Hippocampal formation (tissue), 2 donors: ENCODE data around the gene IFT27.

Experiments
- DNase-seq, 2 donors: peaks; one replicate each; lab custom pipeline; 2025; lab: John Stamatoyannopoulos, UW

IFT27 gene

GRCh38 chr22:36775964-36776669 lies at the start of gene IFT27:
Gene IFT27, minus strand, starts transcription at chr22:36776119. Its CDS starts 412 bp downstream, at chr22:36775707.
- DNase-seq, result peak; percentile 99 to 100

- no peak for DNase-seq
Observed at GRCh38 chr22:36824655-36825054, 48.7 kb upstream of the IFT27 start.

DNA sequence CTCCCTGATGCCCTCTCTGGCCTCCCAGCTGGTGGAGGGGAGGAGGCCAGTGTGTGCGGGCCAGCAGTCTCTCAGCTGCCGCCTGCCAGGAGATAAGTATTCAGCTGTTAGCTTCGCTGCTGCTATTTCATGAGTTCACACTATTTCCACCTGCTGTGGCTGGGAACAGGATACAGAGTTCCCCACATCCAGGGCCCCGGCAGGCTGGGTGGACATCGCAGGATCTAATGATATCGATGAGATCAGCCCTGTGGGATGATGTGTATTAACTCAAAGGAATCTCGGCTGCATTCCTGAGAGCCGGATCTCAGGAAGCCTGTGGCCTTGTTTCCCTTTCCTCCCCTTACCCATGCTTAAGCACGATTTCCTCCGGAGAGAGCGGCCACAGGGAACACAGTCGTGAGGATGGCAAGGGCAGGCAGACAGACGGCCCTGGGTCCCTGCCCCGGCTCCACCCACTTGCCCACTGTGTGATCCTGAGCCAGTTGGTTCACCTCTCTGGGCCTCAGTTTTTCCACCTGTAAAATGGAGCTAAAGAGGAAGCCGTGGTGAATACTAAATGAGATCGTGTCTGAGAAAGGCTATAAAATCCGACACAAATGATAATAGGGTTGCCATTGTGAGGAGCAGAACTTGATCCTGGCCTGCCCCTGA lies 47.4 kb upstream of the IFT27 start:
- DNase-seq, result no peak

GRCh38 chr22:36822581-36822980 lies 46.7 kb upstream of the IFT27 start:
- no peak for DNase-seq

DNA sequence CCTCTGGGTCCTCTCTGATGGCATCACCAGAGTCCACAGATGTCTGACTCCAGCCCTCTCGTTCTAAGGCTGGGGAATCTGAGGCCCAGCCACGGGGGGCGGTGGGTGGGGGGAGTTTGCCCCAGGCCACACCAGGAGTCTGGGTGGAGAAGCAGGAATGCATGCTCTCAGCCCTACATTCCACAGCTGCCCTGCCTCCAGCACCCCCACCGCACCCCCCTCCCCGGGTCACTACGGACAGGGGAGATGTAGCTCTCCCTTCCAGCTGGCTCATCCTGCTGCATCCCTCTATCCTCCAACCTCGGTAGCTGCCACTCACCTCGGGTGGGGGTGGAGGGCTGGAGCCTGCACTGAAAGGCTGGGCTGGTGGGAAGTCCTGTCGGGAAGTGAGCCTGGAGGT lies 43.2 kb upstream of the IFT27 start:
- no peak for DNase-seq

GRCh38 chr22:36818010-36818642 lies 42.2 kb upstream of the IFT27 start:
- DNase-seq, result no peak

- DNase-seq, result no peak
Observed at GRCh38 chr22:36817525-36817848, 41.6 kb upstream of the IFT27 start.

DNA sequence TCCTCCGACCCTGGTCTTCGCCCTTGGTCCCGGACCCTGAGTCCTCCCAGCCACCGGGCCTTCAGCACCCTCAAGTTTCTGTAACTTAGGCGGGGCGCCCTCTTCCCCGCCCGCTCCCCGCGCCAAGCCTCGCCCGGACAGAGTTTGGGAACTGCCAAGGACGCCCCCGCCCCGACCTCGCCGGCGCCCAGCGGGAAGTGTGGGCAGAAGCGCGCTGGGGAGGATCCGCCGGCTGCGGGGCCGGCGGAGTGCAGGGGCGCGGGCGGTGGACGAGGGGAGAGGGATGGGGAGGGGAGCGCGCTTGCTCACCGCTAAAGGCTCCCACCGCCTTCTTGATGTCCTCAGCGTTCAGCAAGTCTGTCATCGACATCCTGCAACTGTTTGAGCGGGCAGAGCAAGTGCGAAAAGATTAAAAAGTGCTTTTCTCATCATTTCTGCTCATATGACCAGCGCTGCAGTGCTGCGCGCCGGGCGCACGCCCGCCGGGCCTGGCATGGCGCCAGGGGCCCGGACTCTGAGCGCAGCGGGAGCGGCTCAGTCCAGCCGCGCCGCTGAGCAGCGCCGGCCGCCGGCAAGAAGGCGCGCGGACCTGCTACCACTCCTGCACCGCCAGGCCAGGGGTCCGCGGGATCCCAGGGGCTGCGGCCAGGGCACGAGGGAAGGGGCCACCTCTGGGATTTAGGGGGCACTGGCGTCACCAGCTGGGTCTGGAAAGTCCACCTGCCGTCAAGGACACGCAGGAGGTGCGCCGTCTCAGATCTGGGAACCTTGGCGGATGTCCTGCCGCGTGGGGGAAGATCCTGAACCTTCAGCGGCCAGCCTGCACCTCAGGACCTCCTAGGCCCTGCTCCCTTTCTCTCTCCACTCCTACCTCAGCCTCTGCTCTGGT lies 41.0 kb upstream of the IFT27 start, which contains the start of gene PVALB:
Gene PVALB, minus strand, starts transcription at position 400 of the 889 bp plus-strand sequence. Its CDS starts 30 bp downstream, at position 370.
- no peak for DNase-seq

- no peak for DNase-seq
Observed at GRCh38 chr22:36816339-36816635, 40.4 kb upstream of the IFT27 start.

GRCh38 chr22:36815558-36816338 lies 39.8 kb upstream of the IFT27 start:
- DNase-seq, result no peak

DNA sequence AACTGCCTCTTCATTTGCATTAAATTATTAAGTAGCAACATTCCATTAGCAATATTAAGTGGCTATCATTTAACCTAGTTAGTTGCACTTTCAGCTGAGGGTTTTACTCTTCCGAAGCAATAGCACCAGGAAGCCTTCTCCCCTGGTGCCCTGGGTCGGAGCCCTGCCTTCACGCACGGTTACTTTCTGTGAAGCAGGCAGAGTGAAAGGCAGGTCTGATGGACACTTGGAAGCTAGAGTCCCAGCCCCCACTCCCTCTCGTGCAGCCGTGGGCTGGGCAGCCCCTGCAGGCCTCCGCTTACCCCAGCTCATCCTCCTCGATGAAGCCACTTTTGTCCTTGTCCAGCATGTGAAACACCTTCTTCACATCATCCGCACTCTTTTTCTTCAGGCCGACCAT lies 38.9 kb upstream of the IFT27 start:
- no peak for DNase-seq

DNA sequence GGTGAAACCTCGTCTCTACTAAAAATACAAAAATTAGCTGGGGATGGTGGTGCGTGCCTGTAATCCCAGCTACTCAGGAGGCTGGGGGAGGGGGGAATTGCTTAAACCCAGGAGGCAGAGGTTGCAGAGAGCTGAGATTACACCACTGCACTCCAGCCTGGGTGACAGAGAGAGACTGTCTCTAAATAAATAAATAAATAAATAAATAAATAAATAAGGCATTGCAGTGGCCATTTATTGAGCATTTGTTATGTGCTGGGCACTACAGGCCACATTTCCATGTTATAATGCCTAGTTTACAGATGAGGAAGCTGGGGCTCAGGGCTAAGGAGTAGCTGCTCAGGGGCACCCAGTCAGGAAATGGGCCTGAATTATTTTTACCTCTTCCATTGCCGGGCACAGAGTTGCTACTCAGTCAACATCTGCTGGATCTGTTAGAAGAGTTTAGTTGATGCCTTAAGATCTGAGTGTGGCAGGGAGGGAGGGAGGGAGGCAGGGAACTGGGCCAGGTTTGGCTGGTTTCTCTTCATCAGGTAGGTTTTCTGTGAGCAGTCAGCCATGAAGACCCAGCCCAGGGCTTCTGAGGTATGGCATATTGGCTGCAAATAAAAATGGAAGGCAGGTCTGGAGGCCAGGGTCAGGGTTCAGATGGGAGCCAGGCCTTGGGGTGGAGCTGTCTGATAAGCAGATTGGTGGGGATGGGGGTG lies 35.3 kb upstream of the IFT27 start:
- DNase-seq, result no peak

DNA sequence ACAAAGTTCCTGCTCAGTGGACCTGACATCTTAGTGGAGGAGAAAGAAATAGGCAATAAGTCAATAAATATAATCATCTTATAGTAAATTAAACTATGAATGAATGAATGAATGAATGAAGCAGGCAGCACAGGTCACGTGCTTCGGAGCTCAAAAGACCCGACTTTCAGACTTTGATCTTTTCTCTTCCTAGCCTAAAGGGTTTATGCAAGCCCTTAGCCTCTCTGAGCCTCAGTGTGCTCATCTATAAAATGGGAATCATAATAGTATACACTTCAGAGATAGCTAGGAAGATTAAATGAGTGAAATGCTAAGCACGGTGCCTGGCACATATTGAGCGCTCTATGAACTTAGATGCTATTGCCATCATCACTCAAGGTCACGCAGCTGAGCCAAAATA lies 33.4 kb upstream of the IFT27 start:
- no peak for DNase-seq

DNA sequence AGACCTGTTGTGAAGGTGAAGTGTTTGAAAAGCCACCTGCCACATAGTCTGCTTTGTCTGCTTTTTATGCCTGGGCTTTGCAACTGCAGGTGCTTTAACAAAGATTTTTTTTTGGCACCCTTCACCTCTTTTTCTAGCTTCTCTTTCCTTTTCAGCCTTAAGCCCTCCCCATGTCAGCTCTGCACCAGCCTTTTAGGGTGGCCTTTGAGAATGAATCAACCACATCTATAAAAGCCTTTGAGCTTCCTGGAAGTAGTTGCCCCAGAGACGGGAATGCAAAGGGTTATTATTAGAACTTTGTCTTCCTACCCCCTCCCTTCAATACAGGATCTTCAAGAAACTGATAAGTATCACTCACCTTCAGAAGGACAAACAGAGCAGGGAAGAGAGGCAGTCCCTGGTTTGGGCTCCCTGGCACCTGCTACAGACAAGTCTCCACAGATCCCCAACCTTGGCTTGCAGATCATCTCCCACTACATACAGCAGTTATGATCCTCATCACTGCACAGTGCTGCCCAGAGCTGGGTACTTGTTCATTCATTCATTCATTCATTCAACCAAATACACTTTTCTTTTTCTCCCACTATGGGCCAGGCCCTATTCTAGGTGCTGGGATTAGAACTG lies 32.9 kb upstream of the IFT27 start:
- no peak for DNase-seq

DNA sequence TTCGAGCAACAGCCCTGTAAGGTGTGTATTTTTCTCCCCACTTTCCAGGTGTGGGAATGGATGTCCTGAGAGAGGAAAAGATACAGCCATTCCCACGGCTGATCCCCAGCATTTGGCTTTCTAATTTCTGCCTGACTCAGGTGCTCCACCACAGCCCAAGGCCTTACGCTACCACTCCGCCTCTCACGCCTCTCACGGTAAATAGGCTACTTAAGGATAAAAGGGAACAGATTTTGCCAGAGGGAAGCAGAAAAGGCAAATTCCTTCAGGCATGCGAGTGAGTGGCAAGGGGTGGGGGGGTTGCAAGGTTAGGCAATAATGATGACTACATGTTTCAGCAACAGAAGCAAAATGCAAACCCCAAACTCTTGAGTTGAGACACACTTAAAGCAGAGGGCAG lies 31.7 kb upstream of the IFT27 start:
- no peak for DNase-seq

- DNase-seq, result no peak
Observed at GRCh38 chr22:36806835-36807234, 30.9 kb upstream of the IFT27 start.

DNA sequence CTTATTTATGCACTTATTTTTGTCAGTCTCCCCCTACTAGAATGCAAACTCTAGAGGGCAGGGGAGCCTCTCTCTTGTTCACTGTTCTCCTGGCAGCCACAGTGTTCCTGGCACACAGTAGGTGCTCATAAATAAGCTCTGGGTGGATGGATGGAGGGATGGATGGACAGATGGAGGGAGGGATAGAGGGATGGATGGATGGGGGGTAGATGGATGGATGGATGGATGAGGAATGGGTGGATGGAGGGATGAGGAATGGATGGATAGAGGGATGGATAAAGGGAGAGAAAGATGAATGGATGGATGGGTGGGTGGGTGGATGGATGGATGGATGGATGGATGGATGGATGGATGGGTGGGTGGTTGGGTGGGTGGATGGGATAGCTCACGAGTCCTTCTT lies 27.4 kb upstream of the IFT27 start:
- no peak for DNase-seq

DNA sequence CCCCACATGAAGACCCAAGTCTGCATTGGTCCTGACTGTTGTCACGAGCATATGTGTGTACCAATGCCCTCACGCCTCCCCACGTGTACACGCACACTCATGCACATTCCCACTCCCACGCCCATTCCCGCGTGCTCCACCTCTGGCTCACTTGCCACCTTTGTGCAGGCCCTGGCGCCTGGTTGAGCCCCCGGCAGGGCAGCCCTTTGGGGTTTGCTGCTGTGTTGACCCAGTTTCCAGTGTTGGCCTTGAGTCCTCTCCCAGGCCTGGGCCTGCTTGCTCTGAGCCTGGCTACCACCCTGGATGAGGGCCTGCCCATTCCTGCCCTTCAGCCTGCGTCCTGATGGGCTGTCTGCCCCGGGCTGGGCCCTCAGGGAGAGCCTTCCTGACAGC lies 22.8 kb upstream of the IFT27 start:
- no peak for DNase-seq

- DNase-seq, result no peak
Observed at GRCh38 chr22:36797911-36798673, 22.2 kb upstream of the IFT27 start.

GRCh38 chr22:36797374-36797773 lies 21.5 kb upstream of the IFT27 start:
- no peak for DNase-seq
